GM12892 (cell line): ENCODE data around the gene RFTN1.

Source experiments
- DNase-seq: peaks from one replicate; pipeline ENCODE4 v3.0.0; 2011; ENCODE audit not compliant: insufficient read length
- FAIRE-seq: peaks from 2 replicates; lab custom pipeline; 2011; peaks lifted over from hg19 to GRCh38; lab: Jason Lieb, UNC
- POLR2A ChIP-seq: IDR thresholded peaks from 2 replicates; pipeline ENCODE4 v1.6.1; 2011; ENCODE audit warnings: low read depth, low read length, control low read depth
- POLR2AphosphoS5 ChIP-seq: IDR thresholded peaks from 2 replicates; pipeline ENCODE4 v1.6.1; 2011; ENCODE audit warnings: low read depth, low read length, control low read depth
- TAF1 ChIP-seq: IDR thresholded peaks from 2 replicates; pipeline ENCODE4 v1.6.1; 2011; ENCODE audit warnings: low read depth, mild to moderate bottlenecking, control low read depth, low read length, borderline replicate concordance

RFTN1 gene

DNA sequence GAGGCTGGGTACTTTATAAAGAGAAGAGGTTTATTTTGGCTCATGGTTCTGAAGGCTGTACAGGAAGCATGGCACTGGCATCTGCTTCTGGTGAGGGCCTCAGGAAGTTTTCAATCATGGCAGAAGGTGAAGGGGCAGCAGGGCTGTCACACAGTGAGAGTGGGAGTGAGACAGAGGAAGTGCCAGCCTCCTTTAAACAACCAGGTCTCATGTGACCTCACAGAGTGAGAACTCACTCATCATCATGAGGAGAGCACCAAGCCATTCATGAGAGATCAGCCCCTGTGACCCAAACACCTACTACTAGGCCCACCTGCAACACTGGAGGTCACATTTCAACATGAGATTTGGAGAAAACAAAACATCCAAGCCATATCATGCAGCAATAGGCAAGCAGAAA lies 9.3 kb upstream of the RFTN1 start:
- no peak for TF ChIP-seq TAF1
- no peak for TF ChIP-seq POLR2A
- no peak for TF ChIP-seq POLR2AphosphoS5
- DNase-seq (no peak), FAIRE-seq (peak; percentile 82)

DNA sequence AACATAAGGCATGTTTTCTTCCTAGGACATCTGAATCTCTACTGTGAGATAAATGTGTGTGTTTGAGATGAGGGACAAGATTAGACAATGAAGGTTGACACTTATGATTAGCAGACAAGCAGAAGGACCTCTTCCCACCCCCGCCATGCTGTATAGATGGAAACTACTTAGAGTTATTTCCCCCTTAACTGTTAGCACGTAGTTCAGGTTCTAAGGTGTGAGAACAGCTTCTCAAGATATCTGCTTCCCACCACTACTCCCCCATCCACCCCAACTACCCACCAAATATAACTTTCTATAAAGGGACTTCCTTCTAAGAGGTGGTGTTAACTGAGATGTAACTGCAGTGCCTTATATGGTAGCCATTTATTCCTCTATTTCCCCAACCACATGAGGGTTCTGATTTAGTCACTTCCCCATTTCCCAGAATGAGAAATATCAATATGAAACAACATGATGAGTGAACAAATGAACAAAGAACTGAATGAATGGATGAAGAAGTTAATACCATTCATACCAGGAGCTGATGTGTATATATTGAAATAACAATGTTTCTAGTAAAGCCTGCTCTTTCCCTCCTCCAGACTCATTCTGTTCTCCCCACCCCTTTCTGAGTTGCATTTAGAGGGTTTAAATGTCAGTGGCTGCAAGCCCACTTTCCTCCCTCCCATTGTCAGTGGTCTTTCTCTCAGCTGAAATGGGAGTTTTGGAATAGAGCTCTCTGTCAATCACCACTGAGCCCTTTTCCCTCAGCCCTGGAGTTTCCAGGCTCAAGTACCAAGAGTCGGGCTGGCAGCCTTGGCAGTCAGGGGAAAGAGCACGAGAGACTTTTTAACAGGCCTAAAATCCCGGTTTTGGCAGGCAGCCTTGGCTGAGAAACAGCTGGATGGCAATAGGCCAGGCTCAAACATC lies 7.7 kb upstream of the RFTN1 start:
- TF ChIP-seq POLR2A, result 0 out of 2 replicates have a peak, but pooled peaks have one; percentile 41
- peak; percentile 50 for TF ChIP-seq POLR2AphosphoS5
- TF ChIP-seq TAF1, result no peak
- no peak for FAIRE-seq
- DNase-seq, result no peak

DNA sequence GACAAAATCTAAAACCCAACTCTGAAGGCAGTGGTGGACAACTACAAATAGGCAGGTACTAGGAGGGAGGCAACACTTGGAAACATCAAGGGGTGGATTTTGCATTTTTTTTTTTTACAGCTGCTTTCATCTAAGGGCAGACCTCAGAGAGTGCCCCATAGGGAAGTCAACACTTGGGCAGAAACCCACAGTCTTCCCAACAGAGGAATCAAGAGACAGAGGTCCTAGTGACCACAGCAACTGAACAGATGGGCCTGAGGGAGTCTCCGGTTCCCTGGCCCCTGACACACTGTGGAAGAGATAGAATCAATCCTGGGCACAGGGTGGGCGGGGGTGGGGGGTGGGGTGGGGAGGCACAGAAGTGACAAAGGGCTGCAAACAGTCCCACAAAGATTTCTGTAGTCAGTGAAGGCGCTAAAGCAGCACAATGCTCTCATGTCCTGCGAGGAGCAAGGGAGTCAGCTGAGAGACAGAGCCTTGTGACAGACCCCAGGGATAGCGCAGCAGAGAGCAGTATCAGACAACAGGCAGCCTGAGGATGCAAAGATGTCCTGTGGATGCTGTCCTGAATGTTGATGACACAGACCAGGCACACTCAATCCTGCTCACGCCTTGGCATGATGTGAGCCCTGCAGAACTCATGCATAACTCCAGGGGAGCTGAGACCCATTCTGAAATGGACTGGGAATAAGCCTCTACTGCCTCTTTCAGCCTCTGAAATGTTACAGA lies 6.9 kb upstream of the RFTN1 start:
- TF ChIP-seq TAF1 (no peak), POLR2A (peak; percentile 79), POLR2AphosphoS5 (peak; percentile 92)
- FAIRE-seq (peak; percentile 92), DNase-seq (no peak)

DNA sequence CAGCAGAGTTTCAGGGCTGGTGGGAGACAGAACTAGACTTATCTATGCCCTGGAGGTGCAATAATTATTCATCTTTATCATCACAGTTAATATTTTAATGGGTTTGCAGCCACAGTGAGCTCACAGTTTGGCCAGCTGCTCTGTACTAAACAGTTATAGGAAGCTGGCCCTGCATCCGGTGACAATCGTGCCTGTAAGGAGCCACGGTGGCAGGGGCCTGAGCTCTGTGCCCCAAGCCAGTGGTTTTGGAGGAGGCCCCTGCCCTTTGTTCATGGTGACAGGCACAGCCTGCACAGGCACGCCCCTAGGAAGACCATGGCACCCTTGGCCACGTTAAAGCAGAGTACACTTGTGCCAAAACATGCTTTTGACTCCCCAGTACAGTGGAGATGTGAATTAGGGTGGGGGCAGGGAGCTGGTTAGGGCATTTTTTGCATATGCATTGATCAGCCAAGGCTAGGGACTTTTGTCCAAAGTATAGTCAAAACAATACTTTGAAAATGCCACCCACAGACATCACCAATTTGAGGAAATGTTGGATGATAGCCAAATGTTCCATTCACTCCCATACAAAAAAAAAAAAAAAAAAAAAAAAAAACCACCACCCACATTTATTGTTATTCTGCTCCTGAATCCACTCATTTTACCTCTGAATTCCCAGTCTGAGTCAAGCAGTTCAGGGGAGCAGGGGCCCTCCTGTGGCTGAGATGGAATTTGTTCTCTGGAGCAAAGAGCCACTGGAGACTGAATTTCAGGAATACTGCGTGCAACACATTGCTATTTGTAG lies 3.4 kb upstream of the RFTN1 start:
- peak; percentile 75 for TF ChIP-seq POLR2A
- TF ChIP-seq POLR2AphosphoS5, result peak; percentile 71; the same call in 1 of the 2 replicates
- 0 out of 2 replicates have a peak, but pooled peaks have one; percentile 28 for TF ChIP-seq TAF1
- DNase-seq, result no peak
- FAIRE-seq, result peak; percentile 91

DNA sequence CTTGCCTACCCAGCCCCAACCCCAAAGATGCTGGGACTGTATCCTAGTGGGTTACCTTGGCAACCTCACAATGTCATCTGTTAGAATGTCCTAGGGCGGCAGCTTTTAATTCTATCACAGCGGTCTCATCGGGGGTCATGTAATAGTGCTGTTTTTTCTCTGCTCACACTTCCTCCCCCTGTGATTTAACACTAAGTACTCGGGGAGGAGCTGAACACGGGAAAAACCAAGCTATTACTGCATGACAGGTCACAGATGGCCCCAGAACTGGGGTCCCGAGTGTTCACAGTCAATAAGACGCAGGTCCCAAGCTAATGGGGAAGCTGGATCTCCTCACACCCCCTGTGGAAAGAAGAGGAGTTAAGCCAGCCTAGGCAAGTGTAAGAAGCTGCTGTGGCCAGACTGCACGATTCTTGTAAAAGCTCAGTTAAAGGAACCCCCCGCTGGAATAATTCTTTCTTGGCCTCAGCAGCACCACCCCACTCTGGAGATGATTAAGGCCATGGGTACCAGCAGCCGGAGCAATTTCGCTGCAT lies 2.5 kb upstream of the RFTN1 start:
- peak; percentile 42 for FAIRE-seq
- no peak for DNase-seq
- TF ChIP-seq POLR2AphosphoS5 (peak; percentile 61), TAF1 (no peak), POLR2A (no peak; the same call in 1 of the 2 replicates)

DNA sequence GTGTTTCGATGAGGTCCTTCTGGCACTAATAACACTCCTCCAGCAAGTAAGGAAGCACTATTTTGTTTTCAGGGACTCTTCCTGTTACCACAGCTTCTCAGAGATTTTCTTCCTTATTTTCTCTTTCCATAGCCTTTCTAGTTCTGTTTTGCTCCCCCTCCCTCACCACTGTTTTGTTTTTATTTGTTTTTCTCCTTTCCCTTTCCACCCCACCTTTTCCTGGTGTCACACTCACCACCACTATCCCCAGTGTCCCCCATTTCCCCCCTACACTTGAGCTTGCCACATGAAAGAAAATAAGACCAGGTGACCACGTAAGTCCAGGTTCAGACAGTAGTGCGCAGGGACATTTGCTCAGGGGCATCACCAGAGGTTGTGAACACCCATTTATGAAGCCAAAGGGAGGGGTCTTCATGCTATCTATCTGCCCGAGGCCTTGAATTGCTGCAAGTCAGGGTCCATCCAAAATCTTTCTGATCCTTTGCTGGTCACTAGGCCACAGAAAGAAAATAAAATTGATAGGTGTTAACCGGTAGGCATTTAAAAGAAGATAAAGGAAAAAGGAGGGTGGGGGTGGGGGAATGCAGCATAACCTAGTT lies 1.4 kb upstream of the RFTN1 start:
- DNase-seq, result no peak
- peak; percentile 82 for FAIRE-seq
- peak; percentile 16; the same call in 1 of the 2 replicates for TF ChIP-seq POLR2AphosphoS5
- TF ChIP-seq POLR2A, result peak; percentile 67
- TF ChIP-seq TAF1, result no peak

DNA sequence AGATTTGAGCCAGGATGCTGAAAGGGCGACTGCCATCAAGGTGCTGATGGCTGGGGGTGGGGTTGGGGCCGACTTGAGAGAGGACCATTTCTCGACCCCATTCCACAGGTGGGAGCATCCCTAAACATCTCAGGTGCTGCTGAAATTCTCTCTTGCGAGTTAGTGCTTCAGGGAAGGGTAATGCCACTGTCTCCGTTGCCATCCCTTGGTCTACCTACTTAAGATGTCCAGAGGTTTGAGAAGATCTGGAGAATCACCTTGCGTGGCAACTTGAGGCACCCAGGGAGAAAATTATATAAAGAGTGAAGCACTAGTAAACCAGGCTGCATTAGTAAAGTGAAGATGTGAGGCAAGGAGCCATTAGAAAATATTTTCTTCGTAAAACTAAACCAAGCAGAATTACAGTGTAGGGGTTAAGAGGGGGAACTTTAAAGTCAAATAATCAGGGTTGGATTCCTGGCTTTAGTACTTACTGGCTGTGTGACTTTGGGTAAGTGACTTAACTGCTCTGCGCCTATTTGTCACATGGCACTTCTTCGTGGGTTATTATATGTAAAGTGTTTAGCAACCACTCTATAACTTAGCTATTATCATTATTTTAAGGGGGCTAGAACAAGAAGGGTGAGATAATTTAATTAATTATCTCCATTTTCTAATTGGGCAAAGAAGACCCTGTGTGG lies 662 bp upstream of the RFTN1 start:
- no peak; the same call in 1 of the 2 replicates for TF ChIP-seq POLR2AphosphoS5
- no peak; the same call in 1 of the 2 replicates for TF ChIP-seq POLR2A
- TF ChIP-seq TAF1, result no peak
- peak; percentile 88 for FAIRE-seq
- no peak for DNase-seq

DNA sequence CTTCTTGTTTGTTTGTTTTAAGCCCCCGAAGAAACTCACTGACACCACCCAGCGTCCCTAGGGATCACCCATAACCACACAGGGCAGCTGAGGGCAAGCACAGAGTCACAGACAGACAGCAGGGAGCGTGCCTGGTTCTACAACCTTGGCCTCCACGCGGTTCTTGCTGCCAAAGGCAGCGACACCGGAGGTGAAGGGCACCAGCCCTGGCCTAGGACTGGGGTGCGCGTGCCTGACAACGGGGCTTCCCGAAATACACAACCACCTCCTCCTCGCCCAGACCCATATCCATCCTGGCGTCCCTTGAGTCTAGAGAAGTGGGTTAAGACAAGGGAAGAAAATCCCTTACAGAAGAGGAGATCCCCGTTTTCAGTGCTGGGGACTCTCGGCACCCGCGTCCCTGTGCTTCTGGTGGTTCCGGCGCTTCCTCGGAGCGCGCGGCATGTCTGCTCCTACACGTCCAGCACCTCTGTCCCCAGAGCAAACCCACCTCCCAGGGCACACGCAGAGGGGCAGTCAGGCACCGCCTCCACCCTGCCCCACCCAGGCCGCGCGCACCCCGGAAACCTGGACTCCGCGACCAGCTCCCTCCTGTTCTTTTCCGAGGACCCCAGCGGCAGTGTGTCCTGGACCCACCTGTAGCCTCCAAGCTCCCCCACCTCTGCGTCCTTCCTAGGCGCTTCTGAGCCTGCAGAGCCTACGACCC lies 911 bp downstream of the RFTN1 start:
- TF ChIP-seq POLR2A (peak; percentile 93), TAF1 (peak; percentile 53), POLR2AphosphoS5 (peak; percentile 98)
- DNase-seq (peak; percentile 43), FAIRE-seq (peak; percentile 17)
